Esophagus squamous epithelium (tissue), 4 donors: Measurements from ENCODE around the gene TAB2.

ENCODE experiments used
- CTCF ChIP-seq, 6 experiments: fragments of 450-650 bp in 4 of 6; fragments of 200-600 bp in 2 of 6; sonication (generic) in 2 of 6; IDR thresholded peaks; one replicate each; pipeline ENCODE4 v1.5.1; 2016 to 2019; ENCODE audit warnings: antibody characterized with exemption in 6 of 6, mild to moderate bottlenecking in 4 of 6, moderate library complexity in 4 of 6
- POLR2A ChIP-seq, 4 donors: fragments of 450-650 bp; IDR thresholded peaks; one replicate each; pipeline ENCODE4 v1.6.1; 2017; ENCODE audit warnings: antibody characterized with exemption in 4 of 4, mild to moderate bottlenecking in 4 of 4, moderate library complexity in 3 of 4

GRCh38 chr6:149289966-149290365, 27.5 kb upstream of the TAB2 start:
- TF ChIP-seq CTCF (IDR thresholded peaks at IDR 0.05) (no peak), POLR2A (IDR thresholded peaks at IDR 0.05) (no peak)
